Testis (tissue), 3 donors: Measurements from ENCODE around the gene POLR3GL. TPM values are rescaled to one million over a fixed set of nuclear protein-coding genes. Genes with fewer than 3 reads are reported as not detected.
A peak's percentile ranks its signal among the peaks of the same experiment; 100 is the strongest.

Experiments
- DNase-seq: peaks from one replicate; pipeline ENCODE4 v3.0.0-alpha.2; 2019
- H3K27ac ChIP-seq, 2 donors: fragments of 200-600 bp; sonication (generic); one replicate each; pipeline ENCODE4 v1.5.1; 2019
- H3K27me3 ChIP-seq: fragments of 200-600 bp; sonication (generic); one replicate; pipeline ENCODE4 v1.5.1; 2019
- H3K36me3 ChIP-seq: fragments of 200-600 bp; sonication (generic); one replicate; pipeline ENCODE4 v1.5.1; 2017; ENCODE audit warnings: low read depth; ENCODE audit errors: missing control alignments
- H3K4me1 ChIP-seq: fragments of 200-600 bp; sonication (generic); one replicate; pipeline ENCODE4 v1.5.1; 2019
- H3K4me3 ChIP-seq, 2 donors: fragments of 200-600 bp; sonication (generic); one replicate each; pipeline ENCODE4 v1.5.1; 2017 to 2019
- H3K9me3 ChIP-seq: fragments of 200-600 bp; sonication (generic); one replicate; pipeline ENCODE4 v1.5.1; 2017
- CTCF ChIP-seq, 3 experiments: fragments of 450-650 bp in 2 of 3; fragments of 200-600 bp in 1 of 3; sonication (generic) in 1 of 3; IDR thresholded peaks; one replicate each; pipeline ENCODE4 v1.5.1; 2016 to 2019; ENCODE audit warnings: antibody characterized with exemption in 3 of 3, mild to moderate bottlenecking in 2 of 3, moderate library complexity in 1 of 3
- POLR2A ChIP-seq: fragments of 450-650 bp; IDR thresholded peaks from one replicate; pipeline ENCODE4 v1.6.1; 2017; ENCODE audit warnings: antibody characterized with exemption, mild to moderate bottlenecking, moderate library complexity
- WGBS, 2 donors: methylation state at CpG; one replicate each; pipeline ENCODE4 v1.1.5; 2018; 5-methylcytosine and 5-hydroxymethylcytosine counted together
- intact Hi-C: fragments of 100-400 bp; cut with DNase I; formaldehyde crosslinking; loops from one replicate; pipeline ENCODE4 v1.15.1; 2023; ENCODE audit warnings: low total_unique reads
- polyA plus RNA-seq: library from polyadenylated mRNA; stranded (reverse); fragments of 350-450 nt; fragmentation: Illumina TruSeq; extraction: RNeasy Lipid Tissue Mini Kit (QIAGEN cat#74804); gene quantifications from one replicate; pipeline ENCODE4 v1.2.3, GENCODE V29; 2014; ENCODE audit warnings: low read depth, low replicate concordance; ENCODE audit not compliant: insufficient read depth
- total RNA-seq, 2 donors: library from RNA; depleted of rRNA; stranded (reverse); fragments of >200 nt; gene quantifications; one replicate each; pipeline ENCODE4 v1.2.3, GENCODE V29; 2016

The POLR3GL gene
- total and polyA plus RNA-seq, 3 donors from 2014 or later = 20.9 to 37.9 (median 23.5) TPM

DNA sequence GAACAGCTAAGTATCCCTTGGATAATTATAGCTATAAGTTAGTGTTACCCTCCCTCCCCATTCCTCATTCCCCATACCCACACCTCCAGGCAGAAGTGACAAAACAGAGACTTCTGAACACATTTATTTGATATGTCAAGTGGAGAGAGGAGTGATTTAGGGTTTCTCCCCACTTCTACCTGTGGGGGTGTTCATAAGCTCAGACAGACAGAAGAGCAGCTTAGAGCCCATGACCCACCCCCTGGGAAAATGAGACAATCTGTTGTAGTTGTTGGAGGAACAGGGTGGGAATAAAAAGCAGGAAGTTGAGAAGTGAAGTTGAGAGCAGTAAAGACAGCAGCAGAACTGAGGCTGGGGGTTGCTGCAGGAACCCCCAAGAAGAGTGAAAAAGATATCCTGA is 5.2 kb upstream of the POLR3GL start:
- TF ChIP-seq POLR2A (no peak), CTCF (IDR thresholded peaks at IDR 0.05) (no peak)
- DNase-seq = no peak
- H3K9me3 ChIP-seq = no peaks in the 10 kb centered on the region
- intact Hi-C loops = no loop called here
- H3K27me3 ChIP-seq = no peaks in the 10 kb centered on the region
- no peaks in the 10 kb centered on the region for H3K36me3 ChIP-seq
- H3K4me1 ChIP-seq = peaks cover 49% of the 10 kb centered on the region
- no peak overlapping the region for H3K27ac ChIP-seq
- H3K4me3 ChIP-seq = no peak overlapping the region

DNA sequence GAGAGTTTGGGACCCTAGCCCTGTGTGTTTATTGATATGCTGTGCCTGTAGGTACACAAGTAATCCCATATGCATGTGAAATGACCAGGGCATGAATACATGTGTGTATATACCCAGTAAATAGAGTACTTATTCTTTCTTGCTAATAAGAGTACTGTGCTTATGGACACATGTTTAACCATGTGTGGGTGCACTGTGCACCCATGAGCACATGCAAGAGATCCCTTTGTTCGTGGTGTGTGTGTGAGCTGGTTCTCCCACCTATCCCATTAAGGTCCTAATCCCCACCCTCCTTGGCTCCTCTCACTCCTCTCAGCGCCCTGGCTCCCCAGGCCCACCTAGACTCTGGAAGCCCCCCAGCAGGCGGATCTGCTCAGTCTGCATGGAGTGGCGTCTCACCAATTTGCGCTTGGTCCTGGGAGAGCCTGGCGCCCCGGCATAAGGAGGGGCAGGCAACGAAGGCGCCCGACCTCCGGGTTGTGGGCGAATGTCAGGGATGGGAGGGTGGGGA is 4.5 kb upstream of the POLR3GL start:
- Histone ChIP-seq H3K9me3 (no peaks in the 10 kb centered on the region), H3K27ac (peak overlapping the region; percentile 84 to 86), H3K36me3 (no peaks in the 10 kb centered on the region), H3K4me1 (peaks cover 43% of the 10 kb centered on the region), H3K27me3 (no peaks in the 10 kb centered on the region), H3K4me3 (peak overlapping the region; percentile 55 to 68)
- WGBS, 2 donors = 0 to 8% methylated on average over 3 to 12 of the region's 12 CpGs
- intact Hi-C loops = no loop called here
- no peak for TF ChIP-seq CTCF (IDR thresholded peaks at IDR 0.05)
- TF ChIP-seq POLR2A = no peak
- no peak for DNase-seq

GRCh38 chr1:145960468-145961108 is 3.9 kb upstream of the POLR3GL start:
- H3K27me3 ChIP-seq = no peaks in the 10 kb centered on the region
- intact Hi-C loops = no loop called here
- no peaks in the 10 kb centered on the region for H3K9me3 ChIP-seq
- DNase-seq = peak; percentile 70
- peaks cover 42% of the 10 kb centered on the region for H3K4me1 ChIP-seq
- 1% methylated on average over 43 of the region's 44 CpGs; no CpG with 5 or more reads in 1 of the 2 donors for WGBS, 2 donors
- peak overlapping the region; percentile 84 to 86 for H3K27ac ChIP-seq
- peak overlapping the region; percentile 55 to 68 for H3K4me3 ChIP-seq
- no peaks in the 10 kb centered on the region for H3K36me3 ChIP-seq
- TF ChIP-seq CTCF (IDR thresholded peaks at IDR 0.05) (peak in 1 of 3 experiments; percentile 20), POLR2A (no peak)

GRCh38 chr1:145961109-145961424 is 3.4 kb upstream of the POLR3GL start:
- peaks cover 38% of the 10 kb centered on the region for H3K4me1 ChIP-seq
- no peaks in the 10 kb centered on the region for H3K27me3 ChIP-seq
- DNase-seq = no peak
- intact Hi-C loops = no loop called here
- H3K9me3 ChIP-seq = no peaks in the 10 kb centered on the region
- peak overlapping the region; percentile 84 to 86 for H3K27ac ChIP-seq
- TF ChIP-seq CTCF (IDR thresholded peaks at IDR 0.05) = no peak
- TF ChIP-seq POLR2A = no peak
- H3K4me3 ChIP-seq = peak overlapping the region; percentile 55 to 68
- 0% methylated on average over 12 of the region's 22 CpGs; no CpG with 5 or more reads in 1 of the 2 donors for WGBS, 2 donors
- no peaks in the 10 kb centered on the region for H3K36me3 ChIP-seq
